ENCODE data around the gene RAD50. TPM values are rescaled to one million over a fixed set of nuclear protein-coding genes. Genes with fewer than 3 reads are reported as not detected.
"Not testable (repeated sequence)": the region's sequence is repeated elsewhere in the genome, so short reads cannot be mapped to it uniquely, and the experiment has no call there.

RAD50 gene
- total RNA-seq, 4 donors from 2014 or later, result 34.1 to 40.1 (median 37.5) TPM

- WGBS, 2 donors, result 84 to 88% methylated on average over 2 of the region's 2 CpGs
- H3K4me3 ChIP-seq (replicated peaks in 1 of 3), result no peak overlapping the region
- H3K36me3 ChIP-seq, result no peaks in the 10 kb centered on the region
- H3K4me1 ChIP-seq, result peaks cover 4 to 5% of the 10 kb centered on the region in 2 donors
- H3K27ac ChIP-seq, result no peak overlapping the region
- no peak for TF ChIP-seq CTCF (IDR thresholded peaks at IDR 0.05)
- intact Hi-C loops (cut with DNase I), result no loop called here
- DNase-seq, result no peak
- no peaks in the 10 kb centered on the region for H3K27me3 ChIP-seq
- no peaks in the 10 kb centered on the region for H3K9me3 ChIP-seq
Observed at GRCh38 chr5:132547269-132547668, 9.5 kb upstream of the RAD50 start.

GRCh38 chr5:132548834-132549233 lies 7.9 kb upstream of the RAD50 start:
- intact Hi-C loops (cut with DNase I); H3K27ac ChIP-seq; H3K4me3 ChIP-seq (replicated peaks in 1 of 3): not testable (repeated sequence)

GRCh38 chr5:132549576-132549975 lies 7.2 kb upstream of the RAD50 start:
- Histone ChIP-seq H3K27ac (no peak overlapping the region), H3K36me3 (no peaks in the 10 kb centered on the region), H3K4me3 (replicated peaks in 1 of 3) (no peak overlapping the region), H3K4me1 (peaks cover 4 to 5% of the 10 kb centered on the region in 2 donors), H3K27me3 (no peaks in the 10 kb centered on the region), H3K9me3 (no peaks in the 10 kb centered on the region)
- 89 to 90% methylated on average over 2 of the region's 2 CpGs for WGBS, 2 donors
- intact Hi-C loops (cut with DNase I), result no loop called here
- DNase-seq, result no peak
- TF ChIP-seq POLR2A (IDR thresholded peaks at IDR 0.05) (no peak), CTCF (IDR thresholded peaks at IDR 0.05) (no peak)

More at GRCh38 chr5:132548834-132549233, 7.9 kb upstream of the RAD50 start:
- H3K9me3 ChIP-seq, H3K27me3 ChIP-seq, H3K4me1 ChIP-seq, H3K36me3 ChIP-seq, DNase-seq: not testable (repeated sequence)
- 88 to 96% methylated on average over 7 of the region's 7 CpGs for WGBS, 2 donors

GRCh38 chr5:132556153-132556762 lies 519 bp upstream of the RAD50 start:
- no peaks in the 10 kb centered on the region for H3K36me3 ChIP-seq
- 52% methylated on average over 15 of the region's 15 CpGs for WGBS, 2 donors
- no peaks in the 10 kb centered on the region for H3K9me3 ChIP-seq
- H3K27ac ChIP-seq, result peak overlapping the region; percentile 69 to 84 (median 75)
- H3K4me1 ChIP-seq, result peaks cover 12 to 14% of the 10 kb centered on the region in 2 donors
- intact Hi-C loops (cut with DNase I), result no loop called here
- DNase-seq, result no peak
- TF ChIP-seq CTCF (IDR thresholded peaks at IDR 0.05), result no peak
- no peak for TF ChIP-seq POLR2A (IDR thresholded peaks at IDR 0.05)
- peak overlapping the region; percentile 38 to 78 (median 53) for H3K4me3 ChIP-seq (replicated peaks in 1 of 3)
- H3K27me3 ChIP-seq, result no peaks in the 10 kb centered on the region

- Histone ChIP-seq H3K27ac (peak overlapping the region in 2 of 3 donors; percentile 69 to 84), H3K36me3 (no peaks in the 10 kb centered on the region), H3K4me3 (replicated peaks in 1 of 3) (peak overlapping the region; percentile 38 to 78 (median 53)), H3K9me3 (no peaks in the 10 kb centered on the region), H3K27me3 (no peaks in the 10 kb centered on the region), H3K4me1 (peaks cover 12 to 14% of the 10 kb centered on the region in 2 donors)
- intact Hi-C loops (cut with DNase I), result no loop called here
- TF ChIP-seq CTCF (IDR thresholded peaks at IDR 0.05), result no peak
- no peak for TF ChIP-seq POLR2A (IDR thresholded peaks at IDR 0.05)
- DNase-seq, result peak; percentile 54 to 60
- WGBS, 2 donors, result 8 to 10% methylated on average over 15 of the region's 15 CpGs
Observed at GRCh38 chr5:132557478-132558172, 848 bp downstream of the RAD50 start.
